AG04450 (cell line): ENCODE results near the gene RET. TPM values are rescaled to one million over a fixed set of nuclear protein-coding genes. Genes with fewer than 3 reads are reported as not detected.
"Not testable (repeated sequence)": the region's sequence is repeated elsewhere in the genome, so short reads cannot be mapped to it uniquely, and the experiment has no call there.

Experiments
- CTCF ChIA-PET: fragments of 300-600, 350-600 bp; formaldehyde crosslinking; extraction: SDS; loops from one replicate; lab custom pipeline; 2022; ENCODE audit warnings: antibody characterized with exemption, inconsistent platforms; lab: Charles Lee
- POLR2A ChIA-PET: fragments of 350-600 bp; formaldehyde crosslinking; extraction: SDS; loops from one replicate; lab custom pipeline; 2021; ENCODE audit warnings: antibody characterized with exemption, inconsistent platforms; lab: Yijun Ruan, JAX
- DNase-seq: peaks from one replicate; pipeline ENCODE4 v3.0.0-alpha.2; 2011; ENCODE audit warnings: low read depth, low spot score
- H3K27ac ChIP-seq: one replicate; pipeline ENCODE4 v1.5.1; 2012; ENCODE audit warnings: low read depth, low read length, control low read depth
- H3K27me3 ChIP-seq: one replicate; pipeline ENCODE4 v1.6.0; 2012; ENCODE audit warnings: low read length; ENCODE audit not compliant: control insufficient read depth, insufficient read depth
- H3K4me3 ChIP-seq: 2 replicates; pipeline ENCODE4 v1.5.1; 2011; ENCODE audit warnings: mild to moderate bottlenecking, low read depth, low read length, control low read depth
- H3K9me3 ChIP-seq: 2 replicates; pipeline ENCODE4 v1.5.1; 2012; ENCODE audit warnings: low read length; ENCODE audit not compliant: control insufficient read depth, insufficient read depth
- polyA plus RNA-seq: library from polyadenylated mRNA; depleted of rRNA; stranded (reverse); fragments of >200 nt; gene quantifications from 2 replicates; pipeline ENCODE4 v1.2.3, GENCODE V29; 2011
- TF ChIP-seq, protein P1 (sequence below): IDR thresholded peaks from 2 replicates; pipeline ENCODE4 v1.5.1; 2011; ENCODE audit warnings: low read depth, low read length, control low read depth, inconsistent platforms

The RET gene
- polyA plus RNA-seq, 1 experiment = 0.06 TPM

DNA sequence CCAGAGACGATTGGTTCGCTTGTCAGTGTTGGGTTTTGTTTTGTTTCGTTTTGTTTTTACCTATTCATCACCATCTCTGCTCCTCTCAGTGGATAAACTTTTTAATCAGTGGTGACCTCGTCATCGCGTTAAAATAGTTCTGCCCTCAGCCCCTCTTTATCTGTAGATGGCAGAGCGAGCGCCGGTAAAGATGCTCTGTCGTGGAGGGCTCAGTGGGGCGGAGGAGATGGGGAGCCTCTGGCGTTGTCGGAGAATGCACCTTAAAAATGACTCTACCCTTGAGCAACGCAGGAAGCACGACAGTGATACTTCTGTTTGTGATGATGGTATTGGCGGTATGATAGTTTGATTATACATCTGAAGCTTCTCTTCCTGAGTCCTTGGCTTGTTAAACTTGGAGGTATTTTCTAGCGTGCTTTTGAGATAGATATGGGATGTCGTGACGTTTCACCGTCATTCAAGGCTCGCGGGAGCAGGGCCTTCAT is 61.9 kb downstream of the RET start:
- Histone ChIP-seq H3K9me3 (no peaks in the 10 kb centered on the region; the same call in 1 of the 2 replicates), H3K4me3 (peak overlapping the region; percentile 79), H3K27ac (peak overlapping the region; percentile 68), H3K27me3 (peaks cover 2% of the 10 kb centered on the region)
- ChIA-PET POLR2A (interaction anchor here (1.9 kb wide), 1 partner anchor 9 kb away, joined by 12 read pairs; no protein-coding TSS in a partner anchor), CTCF (interaction anchor here (0.6 to 1.4 kb wide), 5 partner anchors 10 to 66 kb away, joined by 3 to 8 read pairs (median 4); partner anchors contain the start of gene RET)
- DNase-seq = no peak
- TF ChIP-seq, protein P1, sequence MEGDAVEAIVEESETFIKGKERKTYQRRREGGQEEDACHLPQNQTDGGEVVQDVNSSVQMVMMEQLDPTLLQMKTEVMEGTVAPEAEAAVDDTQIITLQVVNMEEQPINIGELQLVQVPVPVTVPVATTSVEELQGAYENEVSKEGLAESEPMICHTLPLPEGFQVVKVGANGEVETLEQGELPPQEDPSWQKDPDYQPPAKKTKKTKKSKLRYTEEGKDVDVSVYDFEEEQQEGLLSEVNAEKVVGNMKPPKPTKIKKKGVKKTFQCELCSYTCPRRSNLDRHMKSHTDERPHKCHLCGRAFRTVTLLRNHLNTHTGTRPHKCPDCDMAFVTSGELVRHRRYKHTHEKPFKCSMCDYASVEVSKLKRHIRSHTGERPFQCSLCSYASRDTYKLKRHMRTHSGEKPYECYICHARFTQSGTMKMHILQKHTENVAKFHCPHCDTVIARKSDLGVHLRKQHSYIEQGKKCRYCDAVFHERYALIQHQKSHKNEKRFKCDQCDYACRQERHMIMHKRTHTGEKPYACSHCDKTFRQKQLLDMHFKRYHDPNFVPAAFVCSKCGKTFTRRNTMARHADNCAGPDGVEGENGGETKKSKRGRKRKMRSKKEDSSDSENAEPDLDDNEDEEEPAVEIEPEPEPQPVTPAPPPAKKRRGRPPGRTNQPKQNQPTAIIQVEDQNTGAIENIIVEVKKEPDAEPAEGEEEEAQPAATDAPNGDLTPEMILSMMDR = no peak

DNA sequence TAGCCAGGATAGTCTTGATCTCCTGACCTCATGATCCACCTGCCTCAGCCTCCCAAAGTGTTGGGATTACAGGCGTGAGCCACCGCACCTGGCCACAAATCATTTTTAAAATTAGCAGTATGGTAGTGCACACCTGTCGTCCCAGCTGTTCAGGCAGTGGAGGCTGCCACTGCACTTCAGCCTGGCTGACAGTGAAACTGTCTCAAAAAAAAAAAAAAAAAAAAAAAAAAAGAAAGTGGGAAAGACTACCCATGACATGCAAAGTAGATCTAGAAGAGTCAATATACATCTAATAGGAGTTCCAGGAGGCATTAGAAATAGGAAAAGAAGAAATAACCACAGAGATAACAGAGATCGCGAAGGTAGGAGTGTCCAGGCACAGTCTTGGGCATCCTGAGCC is 64.6 kb downstream of the RET start:
- Histone ChIP-seq H3K9me3 (no peaks in the 10 kb centered on the region; the same call in 1 of the 2 replicates), H3K27me3 (no peaks in the 10 kb centered on the region), H3K4me3 (no peak overlapping the region), H3K27ac (no peak overlapping the region)
- DNase-seq = no peak
- TF ChIP-seq, protein P1 = no peak
- CTCF ChIA-PET = no interaction called here
- POLR2A ChIA-PET = interaction anchor here (1.0 to 1.7 kb wide), 2 partner anchors 12 to 15 kb away, joined by 4 to 7 read pairs; no protein-coding TSS in a partner anchor

DNA sequence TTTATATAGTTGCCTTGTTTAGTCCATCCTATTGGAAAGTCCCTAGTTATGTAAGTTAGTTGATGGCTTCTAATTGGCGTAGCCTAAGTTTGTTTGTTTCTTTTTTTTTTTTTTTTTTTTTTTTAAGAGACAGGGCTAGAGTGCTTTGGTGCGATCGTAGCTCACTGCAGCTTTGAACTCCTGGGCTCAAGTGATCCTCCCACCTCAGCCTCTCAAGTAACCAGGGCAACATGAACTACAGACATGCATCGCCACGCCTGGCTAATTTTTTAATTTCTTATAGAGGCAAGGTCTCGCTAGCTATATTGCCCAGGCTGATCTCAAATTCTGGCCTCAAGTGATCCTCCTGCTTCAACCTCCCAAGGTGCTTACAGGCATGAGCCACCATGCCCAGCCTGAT is 68.4 kb downstream of the RET start:
- DNase-seq = no peak
- ChIA-PET CTCF (no interaction called here), POLR2A (no interaction called here)
- Histone ChIP-seq H3K27ac (no peak overlapping the region), H3K9me3 (peaks cover 4% of the 10 kb centered on the region), H3K4me3 (no peak overlapping the region), H3K27me3 (no peaks in the 10 kb centered on the region)
- TF ChIP-seq, protein P1 = no peak

DNA sequence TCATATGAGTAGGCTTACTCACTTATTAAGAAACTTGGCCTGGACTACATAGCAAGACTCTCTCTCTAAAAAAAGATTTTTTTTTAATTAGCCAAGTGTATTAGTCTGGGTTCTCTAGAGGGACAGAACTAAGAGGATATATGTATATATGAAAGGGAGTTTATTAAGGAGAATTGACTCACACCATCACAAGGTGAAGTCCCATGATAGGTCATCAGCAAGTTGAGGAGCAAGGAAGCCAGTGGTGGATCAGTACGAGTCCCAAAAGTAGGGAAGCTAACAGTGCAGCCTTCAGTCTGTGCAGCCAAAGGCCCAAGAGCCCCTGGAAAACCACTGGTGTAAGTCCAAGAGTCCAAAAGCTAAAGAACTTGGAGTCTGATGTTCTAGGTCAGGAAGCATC is 69.1 kb downstream of the RET start:
- H3K4me3 ChIP-seq, DNase-seq, H3K9me3 ChIP-seq, H3K27ac ChIP-seq, POLR2A ChIA-PET, CTCF ChIA-PET, H3K27me3 ChIP-seq: not testable (repeated sequence)

DNA sequence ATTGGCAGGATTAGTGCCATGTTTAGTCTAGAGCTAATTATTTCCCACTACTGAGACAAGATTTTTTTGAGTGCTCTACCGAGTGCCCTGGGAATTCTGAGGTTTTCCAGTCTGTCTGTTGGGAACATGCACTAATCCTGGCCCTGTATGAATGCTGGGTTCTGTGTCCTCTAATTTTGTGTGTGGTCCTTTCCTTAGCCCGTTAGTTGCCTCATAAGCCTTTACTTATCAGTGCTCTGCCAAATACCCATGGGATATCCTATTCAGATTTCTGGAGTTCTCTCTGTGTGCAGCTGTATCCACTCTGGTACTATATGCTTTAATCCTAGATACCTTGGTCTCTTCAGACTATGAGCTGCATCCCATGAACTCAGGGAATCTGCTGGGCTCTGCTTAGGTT is 74.5 kb downstream of the RET start:
- H3K9me3 ChIP-seq = peaks cover 4% of the 10 kb centered on the region
- DNase-seq = no peak
- ChIA-PET CTCF (interaction anchor here (1.4 kb wide), 1 partner anchor 310 kb away, joined by 3 read pairs; no protein-coding TSS in a partner anchor), POLR2A (no interaction called here)
- TF ChIP-seq, protein P1 = no peak
- no peak overlapping the region for H3K27ac ChIP-seq
- H3K27me3 ChIP-seq = no peaks in the 10 kb centered on the region
- H3K4me3 ChIP-seq = no peak overlapping the region
